Measurements from ENCODE around the gene PHF12. TPM values are rescaled to one million over a fixed set of nuclear protein-coding genes. Genes with fewer than 3 reads are reported as not detected.

The PHF12 gene
- total RNA-seq, 1 donor from 2014 or later = 50.3 TPM

- no peak overlapping the region for H3K4me3 Mint-ChIP-seq (ENCODE audit: unreplicated experiment)
- no peak overlapping the region for H3K27ac Mint-ChIP-seq (ENCODE audit: unreplicated experiment)
- H3K27me3 Mint-ChIP-seq (ENCODE audit: unreplicated experiment) = no peaks in the 10 kb centered on the region
Observed at GRCh38 chr17:28888832-28889231, 62.5 kb downstream of the PHF12 start.

GRCh38 chr17:28887871-28888471 lies 63.3 kb downstream of the PHF12 start:
- Mint-ChIP-seq H3K27me3 (ENCODE audit: unreplicated experiment) (no peaks in the 10 kb centered on the region), H3K9me3 (ENCODE audit: unreplicated experiment) (no peaks in the 10 kb centered on the region)

More at GRCh38 chr17:28888832-28889231, 62.5 kb downstream of the PHF12 start:
- peaks cover 11% of the 10 kb centered on the region for H3K36me3 Mint-ChIP-seq (ENCODE audit: unreplicated experiment)
- DNase-seq (ENCODE audit: extremely low spot score, unreplicated experiment) = no peak
- peaks cover 30% of the 10 kb centered on the region for H3K4me1 Mint-ChIP-seq (ENCODE audit: unreplicated experiment)
- TF ChIP-seq CTCF (IDR thresholded peaks at IDR 0.05) = no peak
- no peaks in the 10 kb centered on the region for H3K9me3 Mint-ChIP-seq (ENCODE audit: unreplicated experiment)

GRCh38 chr17:28885951-28886350 lies 65.4 kb downstream of the PHF12 start:
- H3K36me3 Mint-ChIP-seq (ENCODE audit: unreplicated experiment) = peaks cover 19% of the 10 kb centered on the region
- no peak for TF ChIP-seq CTCF (IDR thresholded peaks at IDR 0.05)
- H3K9me3 Mint-ChIP-seq (ENCODE audit: unreplicated experiment) = no peaks in the 10 kb centered on the region
- H3K4me3 Mint-ChIP-seq (ENCODE audit: unreplicated experiment) = no peak overlapping the region
- DNase-seq (ENCODE audit: extremely low spot score, unreplicated experiment) = no peak
- no peak overlapping the region for H3K27ac Mint-ChIP-seq (ENCODE audit: unreplicated experiment)
- H3K4me1 Mint-ChIP-seq (ENCODE audit: unreplicated experiment) = peaks cover 5% of the 10 kb centered on the region
- H3K27me3 Mint-ChIP-seq (ENCODE audit: unreplicated experiment) = no peaks in the 10 kb centered on the region

More at GRCh38 chr17:28887871-28888471, 63.3 kb downstream of the PHF12 start:
- DNase-seq (ENCODE audit: extremely low spot score, unreplicated experiment) = no peak
- Mint-ChIP-seq H3K4me3 (ENCODE audit: unreplicated experiment) (no peak overlapping the region), H3K27ac (ENCODE audit: unreplicated experiment) (no peak overlapping the region), H3K4me1 (ENCODE audit: unreplicated experiment) (peaks cover 22% of the 10 kb centered on the region), H3K36me3 (ENCODE audit: unreplicated experiment) (peaks cover 14% of the 10 kb centered on the region)
- TF ChIP-seq CTCF (IDR thresholded peaks at IDR 0.05) = no peak

GRCh38 chr17:28885363-28885762 lies 66.0 kb downstream of the PHF12 start:
- peaks cover 19% of the 10 kb centered on the region for H3K36me3 Mint-ChIP-seq (ENCODE audit: unreplicated experiment)
- DNase-seq (ENCODE audit: extremely low spot score, unreplicated experiment) = no peak
- H3K4me3 Mint-ChIP-seq (ENCODE audit: unreplicated experiment) = no peak overlapping the region

More at GRCh38 chr17:28885363-28885762, 66.0 kb downstream of the PHF12 start:
- no peaks in the 10 kb centered on the region for H3K27me3 Mint-ChIP-seq (ENCODE audit: unreplicated experiment)
- H3K27ac Mint-ChIP-seq (ENCODE audit: unreplicated experiment) = no peak overlapping the region
- peaks cover 3% of the 10 kb centered on the region for H3K4me1 Mint-ChIP-seq (ENCODE audit: unreplicated experiment)
- no peak for TF ChIP-seq CTCF (IDR thresholded peaks at IDR 0.05)
- H3K9me3 Mint-ChIP-seq (ENCODE audit: unreplicated experiment) = no peaks in the 10 kb centered on the region

All from osteocyte (in vitro differentiated cells).